ENCODE data around the gene ABR. TPM values are rescaled to one million over a fixed set of nuclear protein-coding genes. Genes with fewer than 3 reads are reported as not detected.

The ABR gene
- total and polyA plus RNA-seq, 5 donors from 2014 or later = 13.2 to 116 (median 18.3) TPM

GRCh38 chr17:1031711-1032110 is 148.1 kb downstream of the ABR start:
- ATAC-seq (ENCODE audit: low read depth in 2 of 2) = no peak
- Mint-ChIP-seq H3K36me3 (peaks cover 9% of the 10 kb centered on the region), H3K27me3 (no peaks in the 10 kb centered on the region), H3K4me3 (no peak overlapping the region), H3K27ac (no peak overlapping the region), H3K4me1 (peaks cover 0 to 2% (median 1%) of the 10 kb centered on the region in 4 donors), H3K9me3 (no peaks in the 10 kb centered on the region)
- no peaks in the 10 kb centered on the region for H3K27me3 ChIP-seq (ENCODE audit: control insufficient read depth, insufficient read depth, low read length)
- H3K27ac ChIP-seq (ENCODE audit: insufficient read depth, low read length, poor library complexity, severe bottlenecking) = no peak overlapping the region
- peaks cover 5% of the 10 kb centered on the region for H3K36me3 ChIP-seq (ENCODE audit: control insufficient read depth, insufficient read depth, low read length)
- no peaks in the 10 kb centered on the region for H3K9me3 ChIP-seq (ENCODE audit: control insufficient read depth in 2 of 2, low read length in 2 of 2)
- DNase-seq = no peak
- H3K4me3 ChIP-seq (ENCODE audit: low read depth, low read length) = no peak overlapping the region
- no peaks in the 10 kb centered on the region for H3K4me1 ChIP-seq (ENCODE audit: control insufficient read depth, insufficient read depth, low read length, poor library complexity, severe bottlenecking)

GRCh38 chr17:1030684-1031532 is 148.9 kb downstream of the ABR start:
- no peak overlapping the region for H3K27ac ChIP-seq (ENCODE audit: insufficient read depth, low read length, poor library complexity, severe bottlenecking)
- peaks cover 0 to 2% (median under 1%) of the 10 kb centered on the region in 4 donors for H3K4me1 Mint-ChIP-seq
- H3K36me3 ChIP-seq (ENCODE audit: control insufficient read depth, insufficient read depth, low read length) = peaks cover 5% of the 10 kb centered on the region
- no peaks in the 10 kb centered on the region for H3K4me1 ChIP-seq (ENCODE audit: control insufficient read depth, insufficient read depth, low read length, poor library complexity, severe bottlenecking)
- no peaks in the 10 kb centered on the region for H3K27me3 ChIP-seq (ENCODE audit: control insufficient read depth, insufficient read depth, low read length)
- no peak overlapping the region for H3K4me3 ChIP-seq (ENCODE audit: low read depth, low read length)
- H3K4me3 Mint-ChIP-seq = no peak overlapping the region
- H3K27me3 Mint-ChIP-seq = no peaks in the 10 kb centered on the region
- H3K9me3 ChIP-seq (ENCODE audit: control insufficient read depth in 2 of 2, low read length in 2 of 2) = no peaks in the 10 kb centered on the region
- H3K27ac Mint-ChIP-seq = no peak overlapping the region
- DNase-seq = no peak
- no peaks in the 10 kb centered on the region for H3K9me3 Mint-ChIP-seq
- H3K36me3 Mint-ChIP-seq = peaks cover 9% of the 10 kb centered on the region
- ATAC-seq (ENCODE audit: low read depth in 2 of 2) = no peak

GRCh38 chr17:1029922-1030644 is 149.7 kb downstream of the ABR start:
- H3K27ac Mint-ChIP-seq = no peak overlapping the region
- no peaks in the 10 kb centered on the region for H3K9me3 Mint-ChIP-seq
- ATAC-seq (ENCODE audit: low read depth in 2 of 2) = no peak

GRCh38 chr17:1029196-1029921 is 150.4 kb downstream of the ABR start:
- Mint-ChIP-seq H3K9me3 (no peaks in the 10 kb centered on the region), H3K4me3 (no peak overlapping the region), H3K4me1 (peaks cover 0 to 5% (median 1%) of the 10 kb centered on the region in 4 donors), H3K27me3 (no peaks in the 10 kb centered on the region), H3K36me3 (peaks cover 15% of the 10 kb centered on the region), H3K27ac (no peak overlapping the region)
- Histone ChIP-seq H3K27ac (ENCODE audit: insufficient read depth, low read length, poor library complexity, severe bottlenecking) (no peak overlapping the region), H3K27me3 (ENCODE audit: control insufficient read depth, insufficient read depth, low read length) (no peaks in the 10 kb centered on the region), H3K36me3 (ENCODE audit: control insufficient read depth, insufficient read depth, low read length) (peaks cover 8% of the 10 kb centered on the region), H3K4me1 (ENCODE audit: control insufficient read depth, insufficient read depth, low read length, poor library complexity, severe bottlenecking) (no peaks in the 10 kb centered on the region), H3K4me3 (ENCODE audit: low read depth, low read length) (no peak overlapping the region), H3K9me3 (ENCODE audit: control insufficient read depth in 2 of 2, low read length in 2 of 2) (no peaks in the 10 kb centered on the region)
- no peak for DNase-seq
- no peak for ATAC-seq (ENCODE audit: low read depth in 2 of 2)

More at GRCh38 chr17:1029922-1030644, 149.7 kb downstream of the ABR start:
- H3K27me3 Mint-ChIP-seq = no peaks in the 10 kb centered on the region
- no peak overlapping the region for H3K4me3 Mint-ChIP-seq
- Histone ChIP-seq H3K4me1 (ENCODE audit: control insufficient read depth, insufficient read depth, low read length, poor library complexity, severe bottlenecking) (no peaks in the 10 kb centered on the region), H3K9me3 (ENCODE audit: control insufficient read depth in 2 of 2, low read length in 2 of 2) (no peaks in the 10 kb centered on the region), H3K4me3 (ENCODE audit: low read depth, low read length) (no peak overlapping the region), H3K27ac (ENCODE audit: insufficient read depth, low read length, poor library complexity, severe bottlenecking) (no peak overlapping the region), H3K27me3 (ENCODE audit: control insufficient read depth, insufficient read depth, low read length) (no peaks in the 10 kb centered on the region), H3K36me3 (ENCODE audit: control insufficient read depth, insufficient read depth, low read length) (peaks cover 8% of the 10 kb centered on the region)
- no peak for DNase-seq
- H3K4me1 Mint-ChIP-seq = peaks cover 0 to 5% (median 1%) of the 10 kb centered on the region in 4 donors
- peaks cover 15% of the 10 kb centered on the region for H3K36me3 Mint-ChIP-seq

GRCh38 chr17:1027044-1027443 is 152.7 kb downstream of the ABR start:
- Histone ChIP-seq H3K27ac (ENCODE audit: insufficient read depth, low read length, poor library complexity, severe bottlenecking) (no peak overlapping the region), H3K36me3 (ENCODE audit: control insufficient read depth, insufficient read depth, low read length) (peaks cover 5% of the 10 kb centered on the region), H3K4me3 (ENCODE audit: low read depth, low read length) (no peak overlapping the region), H3K27me3 (ENCODE audit: control insufficient read depth, insufficient read depth, low read length) (no peaks in the 10 kb centered on the region), H3K9me3 (ENCODE audit: control insufficient read depth in 2 of 2, low read length in 2 of 2) (no peaks in the 10 kb centered on the region), H3K4me1 (ENCODE audit: control insufficient read depth, insufficient read depth, low read length, poor library complexity, severe bottlenecking) (no peaks in the 10 kb centered on the region)
- Mint-ChIP-seq H3K36me3 (peaks cover 6% of the 10 kb centered on the region), H3K9me3 (no peaks in the 10 kb centered on the region), H3K27ac (no peak overlapping the region), H3K4me3 (no peak overlapping the region), H3K27me3 (no peaks in the 10 kb centered on the region), H3K4me1 (peaks cover 0 to 5% (median 1%) of the 10 kb centered on the region in 4 donors)
- ATAC-seq (ENCODE audit: low read depth in 2 of 2) (no peak), DNase-seq (no peak)

- H3K4me1 ChIP-seq (ENCODE audit: control insufficient read depth, insufficient read depth, low read length, poor library complexity, severe bottlenecking) = no peaks in the 10 kb centered on the region
- DNase-seq (no peak), ATAC-seq (ENCODE audit: low read depth in 2 of 2) (no peak)
- H3K27me3 ChIP-seq (ENCODE audit: control insufficient read depth, insufficient read depth, low read length) = no peaks in the 10 kb centered on the region
- H3K4me3 ChIP-seq (ENCODE audit: low read depth, low read length) = no peak overlapping the region
- H3K9me3 Mint-ChIP-seq = no peaks in the 10 kb centered on the region
- no peak overlapping the region for H3K4me3 Mint-ChIP-seq
- H3K27me3 Mint-ChIP-seq = no peaks in the 10 kb centered on the region
- no peak overlapping the region for H3K27ac Mint-ChIP-seq
- peaks cover 0 to 5% (median 1%) of the 10 kb centered on the region in 4 donors for H3K4me1 Mint-ChIP-seq
- H3K27ac ChIP-seq (ENCODE audit: insufficient read depth, low read length, poor library complexity, severe bottlenecking) = no peak overlapping the region
- H3K36me3 Mint-ChIP-seq = peaks cover 6% of the 10 kb centered on the region
- no peaks in the 10 kb centered on the region for H3K9me3 ChIP-seq (ENCODE audit: control insufficient read depth in 2 of 2, low read length in 2 of 2)
- peaks cover 5% of the 10 kb centered on the region for H3K36me3 ChIP-seq (ENCODE audit: control insufficient read depth, insufficient read depth, low read length)
These were observed 153.2 kb downstream of the ABR start for GRCh38 chr17:1026599-1026975.

GRCh38 chr17:1025733-1026598 is 153.8 kb downstream of the ABR start:
- Mint-ChIP-seq H3K36me3 (peaks cover 6% of the 10 kb centered on the region), H3K27me3 (no peaks in the 10 kb centered on the region), H3K4me1 (peaks cover 0 to 5% (median 1%) of the 10 kb centered on the region in 4 donors), H3K4me3 (no peak overlapping the region), H3K9me3 (no peaks in the 10 kb centered on the region), H3K27ac (no peak overlapping the region)
- ATAC-seq (ENCODE audit: low read depth in 2 of 2) (no peak), DNase-seq (no peak)
- Histone ChIP-seq H3K4me3 (ENCODE audit: low read depth, low read length) (no peak overlapping the region), H3K9me3 (ENCODE audit: control insufficient read depth in 2 of 2, low read length in 2 of 2) (no peaks in the 10 kb centered on the region), H3K27ac (ENCODE audit: insufficient read depth, low read length, poor library complexity, severe bottlenecking) (no peak overlapping the region), H3K4me1 (ENCODE audit: control insufficient read depth, insufficient read depth, low read length, poor library complexity, severe bottlenecking) (no peaks in the 10 kb centered on the region), H3K36me3 (ENCODE audit: control insufficient read depth, insufficient read depth, low read length) (peaks cover 5% of the 10 kb centered on the region), H3K27me3 (ENCODE audit: control insufficient read depth, insufficient read depth, low read length) (no peaks in the 10 kb centered on the region)
